Cardiac fibroblast (primary cell): ENCODE results near the gene SWI5.

Experiments used
- DNase-seq, 2 donors: peaks; one replicate each; pipeline versions ENCODE4 v3.0.0 to v3.0.0-alpha.2; 2010; ENCODE audit warnings: low read depth in 2 of 2
- H3K4me3 ChIP-seq, 2 donors: replicated peaks in 1 of 2; 1 replicate in 1 of 2; 2 replicates in 1 of 2; pipeline ENCODE4 v1.5.1; 2011; ENCODE audit warnings: low read depth in 2 of 2, low read length in 2 of 2, mild to moderate bottlenecking in 2 of 2, moderate library complexity in 1 of 2
- TF ChIP-seq, protein P1 (sequence below): IDR thresholded peaks from one replicate; pipeline ENCODE4 v1.5.1; 2011; ENCODE audit warnings: low read depth, mild to moderate bottlenecking, low read length, inconsistent platforms

Gene SWI5

DNA sequence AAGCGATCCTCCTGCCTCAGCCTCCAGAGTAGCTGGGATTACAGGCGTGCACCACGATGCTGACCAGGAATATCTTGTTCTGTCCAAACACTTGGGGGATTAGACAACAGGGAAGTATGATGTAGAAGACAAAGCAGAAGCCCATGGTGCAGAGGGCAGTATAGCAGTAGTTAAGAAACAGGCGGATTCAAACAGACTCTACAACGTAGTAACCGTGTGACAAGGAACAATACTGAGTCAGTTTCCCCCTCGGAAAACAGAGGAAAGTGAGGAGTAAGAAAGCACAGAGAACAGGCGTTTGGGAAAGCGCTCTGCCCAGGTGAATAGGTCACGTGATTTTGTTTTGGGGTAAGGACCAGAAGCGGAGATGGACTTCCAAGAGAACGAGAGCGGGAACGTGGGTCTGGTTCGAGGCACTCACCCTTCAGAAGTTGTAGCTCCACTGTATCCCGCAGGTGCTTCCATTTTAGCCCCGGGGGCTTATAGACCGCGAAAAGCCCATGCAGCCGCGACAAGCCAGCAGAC lies 45.9 kb downstream of the SWI5 start:
- TF ChIP-seq, protein P1, sequence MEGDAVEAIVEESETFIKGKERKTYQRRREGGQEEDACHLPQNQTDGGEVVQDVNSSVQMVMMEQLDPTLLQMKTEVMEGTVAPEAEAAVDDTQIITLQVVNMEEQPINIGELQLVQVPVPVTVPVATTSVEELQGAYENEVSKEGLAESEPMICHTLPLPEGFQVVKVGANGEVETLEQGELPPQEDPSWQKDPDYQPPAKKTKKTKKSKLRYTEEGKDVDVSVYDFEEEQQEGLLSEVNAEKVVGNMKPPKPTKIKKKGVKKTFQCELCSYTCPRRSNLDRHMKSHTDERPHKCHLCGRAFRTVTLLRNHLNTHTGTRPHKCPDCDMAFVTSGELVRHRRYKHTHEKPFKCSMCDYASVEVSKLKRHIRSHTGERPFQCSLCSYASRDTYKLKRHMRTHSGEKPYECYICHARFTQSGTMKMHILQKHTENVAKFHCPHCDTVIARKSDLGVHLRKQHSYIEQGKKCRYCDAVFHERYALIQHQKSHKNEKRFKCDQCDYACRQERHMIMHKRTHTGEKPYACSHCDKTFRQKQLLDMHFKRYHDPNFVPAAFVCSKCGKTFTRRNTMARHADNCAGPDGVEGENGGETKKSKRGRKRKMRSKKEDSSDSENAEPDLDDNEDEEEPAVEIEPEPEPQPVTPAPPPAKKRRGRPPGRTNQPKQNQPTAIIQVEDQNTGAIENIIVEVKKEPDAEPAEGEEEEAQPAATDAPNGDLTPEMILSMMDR: no peak
- DNase-seq: no peak
- peak overlapping the region; percentile 91 for H3K4me3 ChIP-seq

- peak; percentile 95 to 97 for DNase-seq
- H3K4me3 ChIP-seq: peak within 1 kb of the TSS; percentile 91
- TF ChIP-seq, protein P1: no peak
These were observed 46.5 kb downstream of the SWI5 start, which contains the start of the genes COQ4 and TRUB2 for GRCh38 chr9:128322404-128323211. COQ4 (plus strand) TSS chr9:128322839; CDS start chr9:128322859, 20 bp downstream. TRUB2 (minus strand) TSS chr9:128322447; CDS start chr9:128322408, 39 bp downstream.

DNA sequence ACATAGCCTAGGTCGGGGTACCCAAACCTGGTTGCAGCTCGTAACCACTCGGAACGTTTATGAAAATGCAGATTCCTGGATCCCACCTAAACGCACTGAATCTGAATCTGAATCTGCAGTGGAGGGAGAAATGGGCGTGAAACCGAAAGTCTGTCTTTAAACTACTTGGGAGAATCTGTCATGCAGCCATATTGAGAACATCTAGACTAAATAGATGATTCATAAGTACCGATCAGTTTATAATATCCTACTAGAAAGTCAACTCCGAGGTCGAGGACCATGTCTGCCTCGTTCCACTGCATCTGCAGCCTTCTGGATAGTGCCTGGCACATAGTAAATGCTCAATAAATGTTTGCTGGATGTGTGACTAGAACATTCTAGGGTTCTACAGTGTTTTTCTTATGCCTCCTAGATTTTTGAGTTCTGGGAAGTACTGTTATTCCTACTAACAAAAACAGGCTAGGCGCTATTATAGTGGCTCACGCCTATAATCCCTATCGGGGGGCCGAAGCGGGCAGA lies 47.2 kb downstream of the SWI5 start:
- peak overlapping the region; percentile 91 for H3K4me3 ChIP-seq
- DNase-seq: peak in 1 of 2 donors; percentile 34
- TF ChIP-seq, protein P1: no peak

GRCh38 chr9:128323791-128324190 lies 47.7 kb downstream of the SWI5 start:
- TF ChIP-seq, protein P1: no peak
- peak overlapping the region; percentile 91 for H3K4me3 ChIP-seq

GRCh38 chr9:128324401-128324800 lies 48.3 kb downstream of the SWI5 start:
- TF ChIP-seq, protein P1: no peak
- H3K4me3 ChIP-seq: no peak overlapping the region
- no peak for DNase-seq

More at GRCh38 chr9:128323791-128324190, 47.7 kb downstream of the SWI5 start:
- DNase-seq: no peak

DNA sequence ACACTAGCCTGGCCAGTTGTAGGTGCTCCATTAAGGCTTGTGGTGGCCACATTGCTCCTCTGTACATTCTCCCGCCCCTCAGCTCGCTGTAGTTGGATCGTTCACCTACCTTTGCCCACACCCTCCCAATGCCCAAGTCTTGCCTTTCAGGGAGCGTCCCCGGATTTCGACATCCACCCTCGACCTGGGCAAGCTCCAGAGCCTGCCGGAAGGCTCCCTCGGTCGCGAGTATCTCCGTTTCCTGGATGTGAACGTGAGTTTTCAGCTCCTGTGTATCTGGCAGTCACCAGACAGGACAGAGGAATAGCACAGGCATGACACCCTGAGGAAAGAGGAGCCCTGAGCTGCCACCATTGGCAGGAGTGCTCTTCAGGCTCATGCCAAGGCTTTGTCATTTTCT lies 49.6 kb downstream of the SWI5 start:
- no peak for DNase-seq
- H3K4me3 ChIP-seq: no peak overlapping the region
- TF ChIP-seq, protein P1: no peak
